GM19043 (cell line): ENCODE measurements around the gene NUCB2.

ENCODE experiments used
- ATAC-seq: cut with Tn5 transposase; IDR thresholded peaks from one replicate; pipeline ENCODE4 v1.9.1; 2021; ENCODE audit warnings: low read depth; ENCODE audit not compliant: unreplicated experiment

Gene NUCB2

DNA sequence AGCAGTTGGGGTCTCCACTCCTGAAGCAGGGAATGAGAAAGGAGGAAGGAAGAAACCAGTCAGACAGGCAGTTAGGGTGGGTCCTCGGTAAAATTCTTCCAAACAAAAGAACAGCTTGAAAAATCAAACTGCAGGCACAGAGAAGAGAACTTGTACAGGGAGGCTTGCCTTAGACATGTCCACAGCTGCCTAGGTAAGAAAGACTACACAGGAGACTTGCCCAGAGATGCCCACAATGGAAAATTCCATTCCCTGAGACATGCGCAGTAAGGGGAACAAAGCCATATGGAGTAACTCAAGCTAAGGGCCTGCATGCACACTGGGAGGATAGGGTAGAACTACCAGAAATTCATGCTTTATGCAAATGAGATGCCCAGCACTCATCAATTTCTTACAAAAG is 102.1 kb downstream of the NUCB2 start:
- no peak for ATAC-seq

DNA sequence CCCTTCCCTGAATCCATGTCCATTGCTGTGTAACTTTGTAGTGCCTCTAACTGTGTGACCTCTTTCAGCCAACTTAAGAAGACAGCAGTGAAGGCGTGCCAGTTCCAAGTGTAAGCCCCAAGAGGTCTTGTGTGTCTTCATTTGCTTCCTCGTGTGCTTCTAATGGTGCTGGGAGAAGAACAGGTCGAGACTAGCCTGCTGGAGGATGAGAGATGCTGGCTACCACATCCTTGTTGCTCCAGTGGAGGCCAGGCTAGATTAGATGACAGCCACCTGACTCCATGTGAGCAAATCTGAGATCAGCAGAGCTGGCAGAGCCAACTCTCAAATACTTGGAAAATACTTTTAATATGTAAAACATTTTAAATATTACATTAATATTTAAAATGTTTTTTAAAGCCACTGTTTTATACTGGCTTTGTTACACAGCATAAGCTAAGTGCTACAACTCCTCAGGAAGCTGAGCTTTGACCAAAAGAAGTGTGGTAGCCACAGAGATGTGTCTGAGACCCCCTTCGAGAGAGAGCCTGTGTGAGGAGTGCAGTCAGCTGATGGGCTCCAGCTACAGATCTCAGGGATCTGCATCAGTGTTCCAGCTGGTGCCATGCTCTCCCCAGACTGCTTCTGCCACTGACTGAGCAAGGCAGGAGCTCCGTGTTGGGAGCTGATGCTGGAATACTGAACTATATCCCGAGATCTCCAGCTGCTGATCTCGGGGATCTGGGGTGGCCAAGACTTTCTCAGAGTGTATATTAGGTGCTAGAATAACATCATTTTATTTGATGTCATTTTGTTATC is 103.0 kb downstream of the NUCB2 start:
- ATAC-seq = no peak

DNA sequence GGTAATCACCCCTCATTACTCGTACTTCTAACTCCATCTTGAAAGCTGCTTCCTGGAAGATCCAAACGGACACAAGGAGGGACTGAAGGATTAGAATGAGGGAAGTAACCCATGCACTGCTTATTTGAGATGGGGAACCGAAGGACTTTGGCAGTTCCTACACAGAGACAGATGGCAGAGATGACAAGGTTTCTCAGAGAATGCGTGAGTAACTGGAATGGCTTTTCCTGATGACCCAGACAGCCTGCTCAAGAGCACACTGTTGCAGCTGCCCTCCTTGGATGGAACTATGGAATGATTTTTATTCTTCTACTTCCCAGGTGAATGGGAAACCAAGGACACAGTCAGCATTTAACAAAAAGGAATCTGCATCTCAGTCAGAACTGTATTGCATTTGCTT is 104.6 kb downstream of the NUCB2 start:
- no peak for ATAC-seq
